NAMALWA (cell line): ENCODE results near the gene MYO1D.
"Not testable (repeated sequence)": the region's sequence is repeated elsewhere in the genome, so short reads cannot be mapped to it uniquely, and the experiment has no call there.

ENCODE experiments used
- DNase-seq: peaks from one replicate; pipeline ENCODE4 v3.0.0-alpha.2; 2015; ENCODE audit warnings: low spot score

Gene MYO1D

GRCh38 chr17:32773856-32774694 is 102.8 kb downstream of the MYO1D start:
- no peak for DNase-seq

GRCh38 chr17:32772453-32773025 is 104.4 kb downstream of the MYO1D start:
- no peak for DNase-seq

- DNase-seq, result no peak
These were observed 105.5 kb downstream of the MYO1D start for GRCh38 chr17:32771396-32771795.

GRCh38 chr17:32769846-32770245 is 107.1 kb downstream of the MYO1D start:
- DNase-seq, result no peak

GRCh38 chr17:32763855-32764439 is 113.0 kb downstream of the MYO1D start:
- peak; percentile 7 for DNase-seq

- no peak for DNase-seq
These were observed 117.4 kb downstream of the MYO1D start for GRCh38 chr17:32759476-32759875.

GRCh38 chr17:32757963-32758362 is 119.0 kb downstream of the MYO1D start:
- DNase-seq, result no peak

- DNase-seq, result no peak
These were observed 120.2 kb downstream of the MYO1D start for GRCh38 chr17:32756696-32757095.

- DNase-seq, result peak; percentile 75
These were observed 121.7 kb downstream of the MYO1D start for GRCh38 chr17:32755045-32755805.

GRCh38 chr17:32752934-32753333 is 124.0 kb downstream of the MYO1D start:
- DNase-seq, result no peak

GRCh38 chr17:32747856-32748255 is 129.1 kb downstream of the MYO1D start:
- DNase-seq, result no peak

- DNase-seq, result no peak
These were observed 130.2 kb downstream of the MYO1D start for GRCh38 chr17:32746698-32747097.

GRCh38 chr17:32746280-32746679 is 130.6 kb downstream of the MYO1D start:
- DNase-seq, result no peak

GRCh38 chr17:32742681-32743538 is 134.0 kb downstream of the MYO1D start:
- no peak for DNase-seq

- DNase-seq, result no peak
These were observed 135.5 kb downstream of the MYO1D start for GRCh38 chr17:32741381-32741780.

GRCh38 chr17:32739722-32740121 is 137.2 kb downstream of the MYO1D start:
- DNase-seq, result no peak

- DNase-seq, result not testable (repeated sequence)
These were observed 137.8 kb downstream of the MYO1D start for GRCh38 chr17:32739151-32739550.

GRCh38 chr17:32733401-32733800 is 143.5 kb downstream of the MYO1D start:
- DNase-seq, result no peak

- DNase-seq, result no peak
These were observed 144.0 kb downstream of the MYO1D start for GRCh38 chr17:32732900-32733299.

GRCh38 chr17:32732296-32732642 is 144.7 kb downstream of the MYO1D start:
- no peak for DNase-seq

- no peak for DNase-seq
These were observed 145.2 kb downstream of the MYO1D start for GRCh38 chr17:32731556-32732295.
